NCI-H1436 treated with DMSO at 0.1 percent for 48 hours (cell line): ENCODE measurements around the gene NPC2.
"Not testable (repeated sequence)": the region's sequence is repeated elsewhere in the genome, so short reads cannot be mapped to it uniquely, and the experiment has no call there.

Experiments used
- DNase-seq: peaks from one replicate; lab custom pipeline; 2025; lab: John Stamatoyannopoulos, UW

Gene NPC2

DNA sequence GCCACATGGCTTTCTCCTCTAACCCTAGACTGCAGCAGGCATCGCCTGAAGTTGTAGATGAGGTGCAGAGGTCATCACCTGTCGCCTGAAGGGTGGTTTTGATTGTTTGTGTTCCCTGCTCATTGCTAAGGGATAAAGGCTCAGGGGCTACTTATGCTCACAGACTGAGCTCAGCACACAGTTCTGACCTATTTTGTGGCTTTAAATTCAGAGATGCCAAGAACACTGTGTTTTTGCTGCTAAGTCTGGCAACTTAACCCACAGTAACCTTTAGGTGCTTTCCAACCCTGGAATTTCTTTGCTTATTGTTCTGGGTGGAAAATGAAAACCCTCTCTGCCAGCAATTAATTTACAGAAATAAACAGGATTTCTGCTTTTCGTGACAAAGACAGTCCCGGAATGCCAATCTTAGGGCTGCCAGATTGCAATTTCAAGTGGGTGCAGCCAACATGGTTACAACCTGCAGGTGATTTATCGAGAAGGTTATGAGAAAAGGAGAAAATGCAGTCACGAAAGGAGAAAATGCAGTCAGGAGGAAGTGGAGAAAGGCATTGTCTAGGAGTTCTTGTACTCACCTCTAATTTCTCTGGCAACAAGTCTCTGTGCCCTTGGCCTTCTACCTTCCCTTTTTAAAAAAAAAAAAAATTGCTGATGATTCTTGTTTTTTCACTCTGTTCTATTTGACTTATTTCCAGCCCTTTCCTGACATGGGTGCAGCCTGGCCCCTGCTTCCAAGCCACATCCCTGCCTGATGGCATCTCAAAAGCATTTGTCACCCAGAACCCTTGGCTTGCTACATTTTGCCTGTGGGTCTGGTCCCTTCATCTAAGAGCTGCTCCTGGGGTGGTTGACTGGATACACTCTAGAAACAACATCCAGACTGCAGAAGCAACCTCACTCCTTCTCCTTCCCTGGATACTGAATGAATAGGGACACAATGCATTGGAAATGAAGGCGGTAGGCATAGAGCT, 23.3 kb downstream of the NPC2 start:
- DNase-seq = no peak

DNA sequence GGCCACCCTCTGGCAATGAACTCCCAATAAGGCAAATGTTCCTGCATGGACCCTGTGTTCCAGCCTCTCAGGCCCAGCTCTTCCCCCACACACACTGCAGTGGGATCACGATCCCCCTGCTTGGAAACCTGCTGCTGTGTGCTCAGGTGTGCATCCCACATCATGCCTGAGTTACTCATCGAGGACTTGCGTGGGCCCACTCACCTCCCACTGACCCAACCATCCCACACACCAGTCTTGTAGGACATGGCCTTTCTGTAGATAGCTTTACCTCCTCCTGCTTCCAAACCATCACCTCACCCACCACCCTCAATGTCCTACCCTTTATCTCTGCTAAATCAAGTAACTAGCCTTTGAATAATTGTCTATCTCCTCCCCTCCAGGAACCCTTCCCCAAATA, 24.6 kb downstream of the NPC2 start:
- DNase-seq = no peak

DNA sequence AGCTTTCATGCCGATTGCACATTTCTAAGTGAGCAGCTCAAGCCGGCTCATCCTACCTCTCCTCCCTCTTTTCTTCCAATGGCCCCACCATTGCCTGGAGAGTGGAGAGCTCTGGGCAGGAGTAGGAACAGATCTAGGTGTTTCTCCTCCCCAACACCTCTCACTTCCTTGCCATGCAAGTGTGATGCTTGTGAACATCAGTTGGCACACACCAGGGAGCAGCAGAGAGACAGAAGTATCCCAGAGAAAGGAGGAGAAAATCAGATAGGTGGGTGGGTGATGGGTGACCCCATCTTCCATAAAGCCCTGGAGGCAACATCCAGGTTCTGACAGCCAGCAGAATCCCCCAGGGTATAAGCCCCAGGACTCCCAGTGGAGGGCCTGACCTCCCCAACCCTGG, 27.8 kb downstream of the NPC2 start:
- DNase-seq = no peak

DNA sequence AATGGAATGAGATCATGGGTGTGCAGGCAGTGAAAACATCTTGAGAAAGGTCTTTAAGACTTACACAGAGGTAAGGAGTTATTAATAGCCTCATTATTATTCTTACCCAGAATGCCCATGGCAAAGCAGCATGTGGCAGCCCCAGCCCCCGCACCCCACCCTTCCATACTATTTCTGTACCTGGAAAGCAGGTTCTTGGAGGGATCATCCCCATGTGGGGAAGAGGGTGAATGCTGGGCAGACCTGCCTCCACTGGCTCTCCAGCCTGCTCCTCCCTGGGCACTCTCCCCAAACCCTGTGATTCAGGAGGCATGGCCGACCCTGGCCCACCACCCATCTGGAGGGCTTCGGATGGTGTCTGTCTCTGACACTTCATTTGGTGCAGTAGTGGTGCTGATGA, 28.3 kb downstream of the NPC2 start:
- DNase-seq = no peak

DNA sequence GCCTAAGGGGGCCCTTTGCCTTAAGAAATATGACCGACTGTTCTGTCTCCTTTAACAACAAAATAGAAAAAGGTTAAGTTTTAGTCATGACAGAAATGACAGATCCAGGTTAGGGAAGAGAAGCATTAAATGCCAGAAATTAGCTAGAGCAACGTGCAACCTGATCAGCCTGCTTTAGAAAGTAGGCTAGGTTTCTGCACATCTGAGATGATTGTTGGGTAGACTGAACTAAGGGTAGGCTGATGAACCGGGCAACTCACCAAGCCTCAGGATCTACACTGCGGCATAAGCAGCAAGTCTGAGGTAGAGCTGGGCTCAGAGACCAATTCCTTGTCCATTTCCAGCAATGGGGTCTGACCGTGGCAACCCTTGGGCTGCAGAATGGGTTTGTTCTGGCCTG, 29.4 kb downstream of the NPC2 start:
- DNase-seq = no peak

DNA sequence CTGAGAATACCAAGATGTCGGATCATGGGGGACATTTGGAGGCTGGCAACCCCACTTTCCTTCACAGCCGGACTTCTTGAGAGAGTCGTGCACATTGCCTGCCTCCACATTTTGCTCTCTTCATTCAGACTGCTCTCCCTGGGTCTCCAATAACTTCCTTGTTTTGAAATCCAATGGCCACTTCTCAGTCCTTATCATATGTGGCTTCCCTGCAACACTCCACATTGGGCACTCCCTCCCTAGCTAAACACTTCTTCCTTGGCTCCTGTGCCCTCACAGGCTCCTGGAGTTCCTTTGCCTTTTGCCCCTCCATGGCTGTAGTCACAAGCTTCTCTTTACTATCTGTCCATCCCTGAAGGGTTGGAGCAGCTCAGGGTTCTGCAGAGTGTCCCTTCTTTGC, 30.1 kb downstream of the NPC2 start:
- DNase-seq = no peak

DNA sequence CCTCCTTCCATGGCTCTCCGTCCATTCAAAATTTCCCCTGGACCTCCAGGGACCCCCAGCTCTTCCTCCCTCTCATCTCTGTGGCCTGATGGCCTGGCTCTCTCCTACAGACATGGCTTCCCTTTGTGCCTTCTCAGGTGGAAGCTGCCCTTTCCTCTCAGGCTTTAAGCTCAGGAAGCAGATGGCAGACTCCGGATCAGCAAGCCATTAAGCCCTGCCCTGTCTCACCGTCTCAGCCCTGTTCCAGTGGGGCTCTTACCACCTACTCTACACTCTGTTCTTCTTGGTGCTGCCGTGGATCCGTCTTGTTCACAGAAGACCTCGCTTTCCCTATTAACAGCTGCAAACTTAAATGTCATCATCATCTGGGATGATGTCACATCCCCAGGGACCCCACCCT, 33.1 kb downstream of the NPC2 start:
- no peak for DNase-seq

DNA sequence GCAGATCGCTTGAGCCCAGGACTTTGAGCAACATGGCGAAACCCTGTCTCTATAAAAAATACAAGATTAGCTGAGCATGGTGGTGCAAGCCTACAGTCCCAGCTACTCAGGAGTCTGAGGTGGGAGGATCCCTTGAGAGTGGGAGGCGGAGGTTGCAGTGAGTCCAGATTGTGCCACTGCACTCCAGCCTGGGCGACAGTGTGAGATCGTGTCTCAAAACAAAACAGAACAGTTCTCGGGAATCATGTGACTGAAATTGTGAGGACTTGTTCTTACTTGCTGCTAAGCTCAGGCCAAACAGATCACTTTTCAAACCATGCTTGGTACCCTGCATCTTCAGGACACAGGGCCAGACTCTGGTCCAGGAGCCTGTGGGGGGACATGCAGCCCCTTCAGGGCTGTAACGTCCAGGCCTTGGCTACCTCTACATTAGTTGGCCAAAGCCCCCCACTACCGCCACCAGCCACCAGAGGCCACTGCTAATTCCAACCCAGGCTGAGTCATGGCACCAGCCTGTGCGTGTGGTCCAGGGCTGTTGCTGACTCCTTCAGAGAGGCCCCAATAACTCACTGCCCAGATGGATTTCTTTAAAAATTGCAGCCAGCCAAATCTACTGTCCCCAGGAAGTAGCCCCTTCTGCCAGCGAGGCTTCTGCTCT, 33.7 kb downstream of the NPC2 start:
- DNase-seq = no peak

DNA sequence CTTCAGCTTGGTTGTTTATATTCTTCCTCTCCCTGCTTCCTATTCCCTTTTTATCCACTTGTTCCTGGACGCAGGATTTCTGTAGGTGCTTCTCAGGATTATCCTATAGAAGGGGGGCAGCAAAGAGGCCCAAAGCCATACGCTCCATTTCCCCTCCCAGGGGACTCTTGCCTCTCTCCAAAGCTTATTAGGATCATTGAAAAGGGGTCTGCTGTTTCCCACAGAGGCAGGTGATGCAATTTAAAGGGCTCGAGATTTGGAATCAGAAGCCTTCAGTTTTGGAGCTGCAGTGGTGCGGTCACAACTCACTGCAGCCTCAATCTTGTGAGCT, 35.6 kb downstream of the NPC2 start:
- DNase-seq = no peak

DNA sequence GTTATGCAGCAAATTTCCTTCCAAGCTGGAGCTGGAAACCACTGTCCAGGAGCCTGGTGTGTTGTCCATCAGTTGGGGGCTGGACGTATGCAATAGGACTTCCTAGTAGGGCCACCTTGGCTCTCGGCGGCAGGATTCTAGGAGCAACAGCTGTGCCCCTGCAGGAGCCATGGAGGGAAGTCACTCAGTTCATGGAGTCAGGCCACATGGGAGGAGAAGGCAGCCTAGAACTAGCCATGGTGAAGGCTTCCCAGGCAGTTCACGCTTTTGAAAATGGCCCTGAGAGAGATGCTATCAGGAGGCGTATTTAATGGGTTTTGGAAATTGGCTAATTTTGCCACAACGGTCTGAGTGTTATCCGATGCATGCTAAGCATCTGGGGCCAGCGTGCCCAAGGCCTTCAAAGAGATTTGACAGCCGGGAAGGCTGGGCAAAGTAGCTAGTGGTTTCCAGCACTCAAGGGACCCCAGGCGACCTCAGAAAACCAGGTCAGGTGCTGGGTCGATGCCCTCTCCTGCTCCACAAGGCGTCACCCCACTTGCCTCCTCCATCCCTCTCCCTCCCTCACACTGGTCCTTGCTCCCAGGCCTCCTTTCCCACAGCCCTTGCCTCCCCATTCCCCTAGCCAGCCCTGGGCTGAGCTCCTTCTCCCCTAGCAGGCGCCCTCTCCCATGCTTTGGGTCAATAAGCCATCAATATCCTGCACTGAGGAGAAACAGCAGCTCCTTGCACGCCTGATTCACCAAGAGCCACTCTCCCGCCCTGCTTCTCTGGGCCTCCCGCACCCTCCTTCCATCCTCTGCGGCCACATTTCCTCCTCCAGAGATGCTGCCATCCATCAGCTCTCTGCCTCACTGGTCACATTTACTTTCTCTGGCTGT, 36.2 kb downstream of the NPC2 start:
- DNase-seq = no peak

DNA sequence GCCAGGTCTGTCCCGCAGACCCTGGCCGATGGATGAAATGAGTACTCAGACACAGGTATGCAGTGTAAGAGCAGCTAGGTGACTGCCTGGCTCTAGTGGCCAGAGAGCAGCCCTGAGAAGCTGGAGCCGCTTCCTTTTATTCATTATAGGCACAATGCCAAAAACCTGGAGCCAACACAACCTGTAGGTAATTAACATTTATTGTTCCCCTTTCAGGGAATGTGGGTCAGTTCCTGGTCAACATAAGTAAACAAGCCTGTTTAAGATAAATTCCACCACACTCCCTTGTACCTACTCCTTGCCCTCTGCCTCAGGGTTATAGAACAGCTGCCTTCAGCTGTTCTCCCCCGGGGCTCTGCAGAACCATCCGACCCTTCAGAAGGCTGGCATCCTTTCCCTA, 38.7 kb downstream of the NPC2 start:
- not testable (repeated sequence) for DNase-seq

DNA sequence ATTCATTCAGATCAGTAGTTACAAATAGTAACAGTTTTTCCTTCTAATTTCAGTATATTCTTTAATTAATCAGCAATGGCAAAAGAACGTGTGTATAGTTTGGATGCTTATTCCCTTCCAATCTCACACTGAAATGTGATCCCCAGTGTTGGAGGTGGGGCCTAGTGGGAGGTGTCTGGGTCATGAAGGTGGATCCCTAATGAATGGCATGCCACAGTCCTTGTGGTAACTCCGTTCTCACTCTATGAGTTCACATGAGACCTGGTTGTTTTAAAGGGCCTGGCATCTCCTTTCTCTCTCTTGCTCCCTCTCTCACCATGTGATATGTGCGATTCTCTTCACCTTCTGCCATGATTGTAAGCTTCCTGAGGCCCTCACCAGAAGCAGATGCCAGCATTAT, 48.2 kb downstream of the NPC2 start:
- DNase-seq = no peak

DNA sequence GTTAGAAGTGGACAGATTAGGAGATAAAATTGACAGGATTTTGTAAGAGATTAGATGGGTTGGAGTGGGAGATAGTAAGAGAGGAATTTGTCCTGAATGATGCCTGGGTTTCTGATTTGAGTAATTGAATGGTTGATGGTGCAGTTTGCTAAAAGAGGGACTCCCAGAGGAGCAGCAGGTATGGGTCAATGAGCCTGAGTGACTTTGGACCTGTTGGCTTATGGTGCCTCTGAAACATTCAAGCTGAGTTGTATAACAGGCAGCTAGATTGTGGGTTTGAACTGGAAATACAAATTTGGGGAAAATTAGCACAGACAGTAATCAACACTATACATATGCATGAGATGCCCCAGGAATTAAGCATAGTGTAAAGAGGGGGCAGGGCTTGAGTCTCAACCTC, 50.3 kb downstream of the NPC2 start:
- DNase-seq = no peak

DNA sequence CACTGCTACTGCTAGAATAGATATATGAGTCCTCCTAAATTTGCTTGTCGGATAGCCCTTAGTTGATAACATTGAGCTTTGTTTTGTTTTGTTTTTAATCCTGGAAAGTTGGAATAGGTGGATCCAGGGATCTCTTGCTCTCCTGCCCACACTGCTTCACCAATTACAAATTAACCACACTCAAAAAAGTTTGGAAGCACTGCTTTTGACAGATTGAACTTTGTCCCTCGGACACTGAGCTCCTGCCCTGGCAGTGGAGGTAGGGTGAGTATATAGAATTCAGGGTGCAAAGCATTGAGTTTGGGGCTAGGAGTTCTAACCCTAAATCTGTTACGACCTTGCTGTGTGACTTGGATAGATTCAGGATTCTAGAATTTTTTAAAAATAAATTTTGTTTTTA, 52.0 kb downstream of the NPC2 start:
- DNase-seq = no peak

DNA sequence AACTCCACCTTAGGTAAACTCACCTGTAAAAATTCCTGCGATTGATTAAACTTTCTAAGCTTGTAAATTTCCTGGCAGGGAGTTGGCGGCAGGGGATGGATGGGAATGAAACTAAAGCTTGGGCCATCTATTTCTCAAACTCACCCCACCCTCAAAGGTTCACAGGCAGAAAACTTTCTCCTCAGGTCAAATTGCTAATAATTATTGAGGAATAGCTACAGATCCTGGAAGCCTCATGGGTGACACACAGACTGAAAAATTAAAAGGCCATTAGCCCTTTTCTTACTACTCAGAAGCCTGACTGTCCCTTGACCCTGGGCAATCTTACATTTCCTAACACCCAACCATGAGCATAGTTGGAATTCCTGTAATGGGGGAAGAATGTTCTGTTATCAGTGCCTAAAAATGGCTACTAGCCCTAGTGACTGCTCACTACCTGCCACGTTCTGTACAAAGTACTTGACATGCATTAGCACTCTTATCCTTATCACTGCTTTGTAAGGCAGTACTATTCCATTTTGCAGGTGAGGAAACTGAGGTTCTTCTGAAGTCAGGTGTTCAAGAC, 54.7 kb downstream of the NPC2 start:
- no peak for DNase-seq

DNA sequence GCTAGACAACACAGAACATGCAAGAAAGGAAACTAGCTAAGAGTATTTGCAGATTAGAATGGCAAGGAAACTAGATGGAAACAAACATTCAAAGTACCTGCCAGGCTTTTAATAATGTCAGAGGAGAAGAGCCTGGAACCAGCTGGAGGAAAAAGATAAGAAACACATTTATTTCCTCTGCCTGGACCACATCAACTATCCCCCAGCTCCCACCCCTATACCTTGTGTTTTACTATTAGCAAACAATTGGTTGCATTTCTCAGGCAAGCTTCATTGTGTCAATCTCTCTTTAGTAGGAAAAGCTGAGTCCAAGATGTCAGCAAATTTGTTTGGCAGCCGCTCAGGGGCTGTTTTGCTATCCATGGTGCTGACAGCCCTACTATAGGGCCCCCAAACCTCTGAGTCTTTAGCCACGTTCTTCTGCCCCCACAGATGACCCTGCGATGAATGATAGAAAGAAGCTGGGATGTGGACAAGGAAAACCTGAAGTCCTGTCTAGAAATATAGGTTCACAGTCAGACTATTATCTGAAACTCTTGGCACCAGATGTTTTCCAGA, 55.5 kb downstream of the NPC2 start:
- no peak for DNase-seq

DNA sequence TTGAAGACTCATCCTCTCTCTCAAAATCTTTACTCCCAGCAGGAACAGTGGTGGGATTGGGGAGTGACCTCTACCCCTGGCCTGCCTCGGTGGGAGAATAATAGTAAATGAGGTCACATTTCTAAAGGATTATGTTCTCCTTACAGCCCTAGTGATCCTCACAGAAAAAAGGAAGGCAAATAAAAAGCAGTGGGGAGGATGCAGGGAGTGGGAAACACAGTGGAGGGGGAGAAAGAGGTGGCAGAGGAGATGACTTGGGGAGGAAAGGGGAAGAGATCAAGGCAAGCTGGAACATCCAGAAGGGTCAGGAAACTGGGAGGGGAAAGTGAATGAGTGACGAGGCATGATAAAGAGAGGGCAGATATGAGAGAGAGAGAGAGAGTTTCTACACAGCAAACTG, 58.8 kb downstream of the NPC2 start:
- no peak for DNase-seq

DNA sequence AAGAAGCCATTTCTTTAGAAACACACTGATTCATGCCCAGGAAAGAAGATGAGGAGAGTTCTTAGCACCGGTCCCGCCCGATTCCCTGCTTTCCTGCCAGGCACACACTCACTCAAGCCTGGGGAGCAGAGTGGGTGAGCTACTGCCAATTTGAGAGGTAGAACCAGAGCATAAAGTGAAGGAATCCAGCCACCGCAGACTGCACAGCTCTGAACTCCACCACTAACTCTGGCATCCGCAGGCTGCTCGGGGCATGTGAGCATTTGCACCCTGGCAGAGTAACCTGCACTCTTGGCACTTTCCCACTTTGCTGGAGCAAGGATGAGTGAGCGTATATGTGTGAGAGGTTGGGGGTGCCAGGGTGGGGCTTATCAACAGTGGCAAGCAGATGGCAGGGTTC, 63.1 kb downstream of the NPC2 start:
- DNase-seq = no peak
